GM13976 (cell line): ENCODE data around the gene GABARAPL1.

Experiments
- DNase-seq: peaks from one replicate; pipeline ENCODE4 v3.0.0; 2012; ENCODE audit warnings: low spot score
- in situ Hi-C: fragments of 300-500 bp; cut with MboI; formaldehyde crosslinking; loops from one replicate; pipeline ENCODE4 v1.12.0; 2022; ENCODE audit warnings: low sequenced_read_pairs, mixed read lengths, inconsistent platforms; ENCODE audit not compliant: unreplicated experiment
- TF ChIP-seq, protein P1 (sequence below): IDR thresholded peaks from 2 replicates; pipeline ENCODE4 v1.5.1; 2012; ENCODE audit warnings: borderline replicate concordance, mild to moderate bottlenecking; ENCODE audit not compliant: insufficient read depth; ENCODE audit errors: extremely low read depth, missing control alignments, control extremely low read depth

GABARAPL1 gene

GRCh38 chr12:10256064-10256463 is 43.4 kb downstream of the GABARAPL1 start:
- TF ChIP-seq, protein P1, sequence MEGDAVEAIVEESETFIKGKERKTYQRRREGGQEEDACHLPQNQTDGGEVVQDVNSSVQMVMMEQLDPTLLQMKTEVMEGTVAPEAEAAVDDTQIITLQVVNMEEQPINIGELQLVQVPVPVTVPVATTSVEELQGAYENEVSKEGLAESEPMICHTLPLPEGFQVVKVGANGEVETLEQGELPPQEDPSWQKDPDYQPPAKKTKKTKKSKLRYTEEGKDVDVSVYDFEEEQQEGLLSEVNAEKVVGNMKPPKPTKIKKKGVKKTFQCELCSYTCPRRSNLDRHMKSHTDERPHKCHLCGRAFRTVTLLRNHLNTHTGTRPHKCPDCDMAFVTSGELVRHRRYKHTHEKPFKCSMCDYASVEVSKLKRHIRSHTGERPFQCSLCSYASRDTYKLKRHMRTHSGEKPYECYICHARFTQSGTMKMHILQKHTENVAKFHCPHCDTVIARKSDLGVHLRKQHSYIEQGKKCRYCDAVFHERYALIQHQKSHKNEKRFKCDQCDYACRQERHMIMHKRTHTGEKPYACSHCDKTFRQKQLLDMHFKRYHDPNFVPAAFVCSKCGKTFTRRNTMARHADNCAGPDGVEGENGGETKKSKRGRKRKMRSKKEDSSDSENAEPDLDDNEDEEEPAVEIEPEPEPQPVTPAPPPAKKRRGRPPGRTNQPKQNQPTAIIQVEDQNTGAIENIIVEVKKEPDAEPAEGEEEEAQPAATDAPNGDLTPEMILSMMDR = no peak
- no peak for DNase-seq
- in situ Hi-C loops = no loop called here

DNA sequence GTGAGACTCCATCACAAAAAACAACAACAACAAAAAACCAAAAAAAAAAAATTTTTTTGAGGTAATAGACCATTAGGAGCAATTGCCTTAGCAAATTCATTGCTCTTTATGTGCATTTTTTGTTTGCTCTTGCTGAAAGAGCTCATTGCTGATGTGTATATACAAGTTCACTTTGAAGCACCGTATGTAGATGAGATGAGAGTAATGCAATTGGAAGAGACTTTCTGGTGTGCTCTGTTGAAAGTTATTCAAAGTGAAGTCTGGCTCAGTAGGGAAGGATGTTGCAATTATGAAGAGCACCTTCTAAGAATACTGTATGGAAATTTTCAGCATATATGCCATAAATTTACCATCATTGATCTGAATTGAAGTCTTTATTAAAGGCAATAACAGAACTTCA is 48.2 kb downstream of the GABARAPL1 start:
- in situ Hi-C loops = no loop called here
- TF ChIP-seq, protein P1 = no peak
- DNase-seq = no peak

DNA sequence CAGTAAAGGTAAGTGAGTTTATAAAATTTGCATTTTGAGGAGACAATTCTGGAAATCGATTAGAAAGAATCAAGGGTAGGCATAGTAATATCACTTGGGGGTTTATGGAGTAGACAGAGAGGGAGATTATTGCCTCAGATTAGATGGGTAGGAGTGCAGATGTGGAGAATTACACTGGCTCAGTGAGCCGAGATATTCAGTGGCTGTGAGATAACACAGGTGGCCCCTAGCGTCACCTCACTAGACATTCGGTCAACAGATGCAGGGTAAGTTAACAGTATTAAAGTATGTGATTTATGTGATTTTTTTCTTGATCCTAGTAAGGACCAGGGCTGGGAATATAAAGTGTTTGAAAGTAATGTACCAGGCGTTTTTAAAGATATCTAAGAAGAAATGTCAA is 55.4 kb downstream of the GABARAPL1 start:
- TF ChIP-seq, protein P1 = no peak
- in situ Hi-C loops = no loop called here
- DNase-seq = no peak

GRCh38 chr12:10272467-10272866 is 59.8 kb downstream of the GABARAPL1 start:
- TF ChIP-seq, protein P1 = no peak
- DNase-seq = no peak
- in situ Hi-C loops = no loop called here
